Measurements from ENCODE around the gene LENEP. TPM values are rescaled to one million over a fixed set of nuclear protein-coding genes. Genes with fewer than 3 reads are reported as not detected.
A peak's percentile ranks its signal among the peaks of the same experiment; 100 is the strongest.

The LENEP gene
- total and polyA plus RNA-seq, 2 donors, result 0.09 to 0.16 TPM

DNA sequence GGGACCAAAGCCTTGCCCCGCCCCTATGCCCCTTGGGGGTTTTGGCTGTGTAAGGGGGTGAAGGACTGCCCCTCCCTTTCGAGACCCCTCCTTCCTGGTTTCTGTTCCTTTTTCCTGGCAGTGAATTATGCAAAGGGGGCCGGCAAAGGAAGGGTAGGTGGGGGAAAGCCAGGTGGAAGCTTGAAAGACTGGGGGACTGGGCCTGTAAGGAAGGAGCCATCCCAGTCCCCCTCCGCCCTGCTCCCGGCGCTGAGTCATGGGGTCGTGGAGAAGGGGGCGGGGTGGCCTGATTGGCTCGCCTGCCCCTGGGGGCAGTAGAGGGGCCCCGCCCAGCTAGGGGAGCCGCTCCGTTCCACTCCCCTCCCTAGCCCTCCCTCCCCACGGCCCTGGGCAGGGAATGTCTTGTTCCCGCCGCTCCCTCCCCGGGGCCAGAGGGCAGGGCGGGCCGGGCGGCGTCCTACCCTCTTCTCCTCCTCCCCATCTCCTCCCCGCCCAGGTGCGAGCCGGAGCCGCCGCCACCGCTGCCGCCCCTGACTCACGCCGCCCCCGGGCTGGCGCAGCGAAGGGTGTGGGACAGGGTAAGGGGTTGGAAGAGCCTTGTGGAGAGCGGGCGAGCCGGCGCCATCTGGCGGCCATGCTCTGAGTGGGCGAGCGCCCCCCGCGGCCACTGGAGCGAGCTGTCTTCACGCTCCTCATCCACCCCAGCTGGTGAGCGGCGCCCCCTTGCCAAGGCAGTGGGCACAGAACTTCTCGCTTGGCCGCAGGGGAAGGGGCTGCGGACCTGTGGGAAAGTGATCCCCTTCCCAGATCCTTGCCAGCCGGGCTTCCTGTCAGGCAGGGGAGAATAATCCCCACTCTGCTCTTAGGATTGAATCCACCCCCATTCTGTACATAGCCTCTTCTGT, 23.9 kb downstream of the LENEP start:
- H3K36me3 ChIP-seq (ENCODE audit: control insufficient read depth in 2 of 2, insufficient read depth in 2 of 2, low read length in 1 of 2), result peaks cover 6 to 12% of the 10 kb centered on the region in 2 donors
- peaks cover 6 to 10% of the 10 kb centered on the region in 2 donors for H3K9me3 ChIP-seq (ENCODE audit: control insufficient read depth in 2 of 2, insufficient read depth in 1 of 2, low read length in 1 of 2)
- peak overlapping the region in 1 of 2 donors; percentile 27 for H3K4me3 ChIP-seq (ENCODE audit: low read length in 2 of 2)
- peaks cover 11 to 79% of the 10 kb centered on the region in 2 donors for H3K27me3 ChIP-seq (ENCODE audit: control insufficient read depth in 2 of 2, insufficient read depth in 1 of 2, low read length in 1 of 2)
- peaks cover 46 to 74% of the 10 kb centered on the region in 2 donors for H3K4me1 ChIP-seq (ENCODE audit: control insufficient read depth in 2 of 2, insufficient read depth in 2 of 2, low read length in 2 of 2)
- peak in 4 of 9 donors; percentile 61 to 89 (median 82) for DNase-seq (ENCODE audit: low read depth in 6 of 9, low spot score in 9 of 9)
- 6% methylated on average over 49 of the region's 49 CpGs for WGBS
- peak overlapping the region in 1 of 2 donors; percentile 80 for H3K27ac ChIP-seq (ENCODE audit: low read depth in 1 of 2, low read length in 1 of 2)

DNA sequence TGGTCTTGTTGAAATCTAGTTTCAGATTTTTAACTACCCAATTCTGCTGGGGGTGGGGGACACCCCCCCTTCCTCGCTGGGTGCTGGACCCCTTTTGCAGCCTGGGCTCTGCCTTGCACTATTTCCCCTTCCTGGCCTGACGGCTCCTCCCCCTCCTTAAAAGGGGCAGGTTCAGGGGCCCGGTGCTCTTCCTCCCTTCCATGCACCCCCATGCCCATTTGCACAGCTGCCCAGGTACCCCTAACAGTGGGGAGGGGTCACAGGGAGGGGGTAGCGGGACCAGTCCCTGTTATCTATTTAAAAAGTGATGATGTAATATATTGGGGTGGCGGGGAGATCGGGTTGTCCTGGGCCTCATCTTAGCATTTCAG, 24.5 kb downstream of the LENEP start:
- no peak for DNase-seq (ENCODE audit: low read depth in 6 of 9, low spot score in 9 of 9)
- H3K4me1 ChIP-seq (ENCODE audit: control insufficient read depth in 2 of 2, insufficient read depth in 2 of 2, low read length in 2 of 2), result peaks cover 42 to 68% of the 10 kb centered on the region in 2 donors
- H3K4me3 ChIP-seq (ENCODE audit: low read length in 2 of 2), result no peak overlapping the region
- 44% methylated on average over 6 of the region's 6 CpGs for WGBS
- peaks cover 6 to 12% of the 10 kb centered on the region in 2 donors for H3K36me3 ChIP-seq (ENCODE audit: control insufficient read depth in 2 of 2, insufficient read depth in 2 of 2, low read length in 1 of 2)
- H3K27me3 ChIP-seq (ENCODE audit: control insufficient read depth in 2 of 2, insufficient read depth in 1 of 2, low read length in 1 of 2), result peaks cover 12 to 79% of the 10 kb centered on the region in 2 donors
- peaks cover 6 to 10% of the 10 kb centered on the region in 2 donors for H3K9me3 ChIP-seq (ENCODE audit: control insufficient read depth in 2 of 2, insufficient read depth in 1 of 2, low read length in 1 of 2)
- no peak overlapping the region for H3K27ac ChIP-seq (ENCODE audit: low read depth in 1 of 2, low read length in 1 of 2)

DNA sequence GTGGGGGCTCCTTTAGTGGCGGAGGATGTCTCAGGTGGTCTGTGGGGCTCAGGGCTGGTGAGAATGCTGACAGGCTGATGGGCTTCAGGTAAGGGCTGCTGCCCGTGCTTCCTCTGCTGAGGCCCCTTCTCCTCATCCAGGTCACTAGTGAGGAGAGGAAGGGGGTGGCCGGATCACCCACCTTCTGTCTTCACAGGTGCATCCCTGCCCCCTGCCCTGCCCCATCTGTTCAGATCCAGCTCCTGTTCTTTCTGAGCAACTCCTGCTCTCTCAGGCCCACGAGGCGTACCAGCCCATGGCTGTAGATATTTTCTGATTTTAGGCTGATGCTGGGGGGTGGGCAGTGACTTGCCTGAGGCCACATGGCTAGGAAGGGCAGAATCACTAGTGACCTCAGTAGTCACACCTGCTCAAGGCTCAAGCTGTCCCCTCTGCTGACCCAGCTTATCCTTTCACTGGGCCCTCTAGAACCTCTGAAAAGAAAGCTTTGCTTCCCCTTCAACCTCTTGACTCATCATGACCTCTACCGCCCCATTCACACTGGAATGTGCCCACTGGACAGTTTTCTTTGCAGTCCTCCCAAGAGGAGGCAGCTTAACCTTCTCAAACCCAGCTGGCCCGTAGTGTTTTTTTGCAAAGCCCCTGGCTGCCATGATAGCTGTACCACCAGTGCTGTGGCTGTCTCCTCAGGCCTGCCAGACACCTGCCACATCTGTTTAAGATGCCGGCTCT, 25.4 kb downstream of the LENEP start:
- no peak overlapping the region for H3K27ac ChIP-seq (ENCODE audit: low read depth in 1 of 2, low read length in 1 of 2)
- H3K4me3 ChIP-seq (ENCODE audit: low read length in 2 of 2), result no peak overlapping the region
- peaks cover 6 to 10% of the 10 kb centered on the region in 2 donors for H3K9me3 ChIP-seq (ENCODE audit: control insufficient read depth in 2 of 2, insufficient read depth in 1 of 2, low read length in 1 of 2)

GRCh38 chr1:155019377-155020245, 26.2 kb downstream of the LENEP start:
- Histone ChIP-seq H3K27me3 (ENCODE audit: control insufficient read depth in 2 of 2, insufficient read depth in 1 of 2, low read length in 1 of 2) (peaks cover 12 to 83% of the 10 kb centered on the region in 2 donors), H3K9me3 (ENCODE audit: control insufficient read depth in 2 of 2, insufficient read depth in 1 of 2, low read length in 1 of 2) (peaks cover 5 to 10% of the 10 kb centered on the region in 2 donors), H3K27ac (ENCODE audit: low read depth in 1 of 2, low read length in 1 of 2) (peak overlapping the region in 1 of 2 donors; percentile 55), H3K36me3 (ENCODE audit: control insufficient read depth in 2 of 2, insufficient read depth in 2 of 2, low read length in 1 of 2) (peaks cover 6 to 7% of the 10 kb centered on the region in 2 donors), H3K4me1 (ENCODE audit: control insufficient read depth in 2 of 2, insufficient read depth in 2 of 2, low read length in 2 of 2) (peaks cover 35 to 52% of the 10 kb centered on the region in 2 donors), H3K4me3 (ENCODE audit: low read length in 2 of 2) (no peak overlapping the region)
- 80% methylated on average over 11 of the region's 11 CpGs for WGBS
- no peak for DNase-seq (ENCODE audit: low read depth in 6 of 9, low spot score in 9 of 9)

More for the DNA sequence above, 25.4 kb downstream of the LENEP start:
- peaks cover 12 to 83% of the 10 kb centered on the region in 2 donors for H3K27me3 ChIP-seq (ENCODE audit: control insufficient read depth in 2 of 2, insufficient read depth in 1 of 2, low read length in 1 of 2)
- no peak for DNase-seq (ENCODE audit: low read depth in 6 of 9, low spot score in 9 of 9)
- H3K36me3 ChIP-seq (ENCODE audit: control insufficient read depth in 2 of 2, insufficient read depth in 2 of 2, low read length in 1 of 2), result peaks cover 6 to 12% of the 10 kb centered on the region in 2 donors
- 95% methylated on average over 8 of the region's 8 CpGs for WGBS
- peaks cover 37 to 60% of the 10 kb centered on the region in 2 donors for H3K4me1 ChIP-seq (ENCODE audit: control insufficient read depth in 2 of 2, insufficient read depth in 2 of 2, low read length in 2 of 2)

GRCh38 chr1:155022136-155022926, 28.9 kb downstream of the LENEP start:
- H3K36me3 ChIP-seq (ENCODE audit: control insufficient read depth in 2 of 2, insufficient read depth in 2 of 2, low read length in 1 of 2), result no peaks in the 10 kb centered on the region
- no peak for DNase-seq (ENCODE audit: low read depth in 6 of 9, low spot score in 9 of 9)
- H3K9me3 ChIP-seq (ENCODE audit: control insufficient read depth in 2 of 2, insufficient read depth in 1 of 2, low read length in 1 of 2), result peaks cover 3 to 7% of the 10 kb centered on the region in 2 donors
- no peak overlapping the region for H3K27ac ChIP-seq (ENCODE audit: low read depth in 1 of 2, low read length in 1 of 2)
- H3K27me3 ChIP-seq (ENCODE audit: control insufficient read depth in 2 of 2, insufficient read depth in 1 of 2, low read length in 1 of 2), result peaks cover 8 to 65% of the 10 kb centered on the region in 2 donors
- 86% methylated on average over 8 of the region's 8 CpGs for WGBS
- H3K4me3 ChIP-seq (ENCODE audit: low read length in 2 of 2), result no peak overlapping the region
- H3K4me1 ChIP-seq (ENCODE audit: control insufficient read depth in 2 of 2, insufficient read depth in 2 of 2, low read length in 2 of 2), result peaks cover 14 to 25% of the 10 kb centered on the region in 2 donors

GRCh38 chr1:155022927-155023236, 29.5 kb downstream of the LENEP start:
- H3K27ac ChIP-seq (ENCODE audit: low read depth in 1 of 2, low read length in 1 of 2), result no peak overlapping the region
- no peak for DNase-seq (ENCODE audit: low read depth in 6 of 9, low spot score in 9 of 9)
- no peaks in the 10 kb centered on the region for H3K36me3 ChIP-seq (ENCODE audit: control insufficient read depth in 2 of 2, insufficient read depth in 2 of 2, low read length in 1 of 2)
- WGBS, result 67% methylated on average over 4 of the region's 4 CpGs
- H3K4me1 ChIP-seq (ENCODE audit: control insufficient read depth in 2 of 2, insufficient read depth in 2 of 2, low read length in 2 of 2), result peaks cover 9 to 19% of the 10 kb centered on the region in 2 donors
- H3K27me3 ChIP-seq (ENCODE audit: control insufficient read depth in 2 of 2, insufficient read depth in 1 of 2, low read length in 1 of 2), result peaks cover 8 to 60% of the 10 kb centered on the region in 2 donors
- peaks cover 0 to 1% of the 10 kb centered on the region in 2 donors for H3K9me3 ChIP-seq (ENCODE audit: control insufficient read depth in 2 of 2, insufficient read depth in 1 of 2, low read length in 1 of 2)
- H3K4me3 ChIP-seq (ENCODE audit: low read length in 2 of 2), result no peak overlapping the region

- WGBS, result 98% methylated on average over 5 of the region's 5 CpGs
- Histone ChIP-seq H3K27me3 (ENCODE audit: control insufficient read depth in 2 of 2, insufficient read depth in 1 of 2, low read length in 1 of 2) (peaks cover 8 to 53% of the 10 kb centered on the region in 2 donors), H3K4me1 (ENCODE audit: control insufficient read depth in 2 of 2, insufficient read depth in 2 of 2, low read length in 2 of 2) (peaks cover 7 to 14% of the 10 kb centered on the region in 2 donors), H3K36me3 (ENCODE audit: control insufficient read depth in 2 of 2, insufficient read depth in 2 of 2, low read length in 1 of 2) (no peaks in the 10 kb centered on the region), H3K4me3 (ENCODE audit: low read length in 2 of 2) (no peak overlapping the region), H3K9me3 (ENCODE audit: control insufficient read depth in 2 of 2, insufficient read depth in 1 of 2, low read length in 1 of 2) (no peaks in the 10 kb centered on the region), H3K27ac (ENCODE audit: low read depth in 1 of 2, low read length in 1 of 2) (no peak overlapping the region)
- DNase-seq (ENCODE audit: low read depth in 6 of 9, low spot score in 9 of 9), result no peak
Measured at GRCh38 chr1:155023627-155024026, 30.2 kb downstream of the LENEP start.

DNA sequence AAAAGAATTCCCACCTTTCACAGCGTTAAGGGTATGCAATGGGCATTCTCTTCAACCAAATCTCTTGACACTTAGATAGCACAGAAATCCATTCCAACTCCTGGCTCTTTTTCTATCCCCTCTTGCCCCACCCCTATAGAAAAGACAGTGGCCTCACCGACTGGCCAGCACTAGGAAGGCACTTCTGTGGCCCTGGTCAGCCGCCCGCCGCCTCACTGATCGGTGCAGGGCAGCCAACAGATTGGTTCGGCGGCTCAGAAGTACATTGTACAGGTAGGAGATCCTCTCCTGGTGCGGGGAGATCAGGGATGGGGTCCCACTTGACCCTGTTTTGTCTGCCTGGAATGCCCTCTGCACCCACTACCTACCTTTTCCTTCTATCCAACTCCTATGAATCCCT, 30.9 kb downstream of the LENEP start:
- peaks cover 8 to 51% of the 10 kb centered on the region in 2 donors for H3K27me3 ChIP-seq (ENCODE audit: control insufficient read depth in 2 of 2, insufficient read depth in 1 of 2, low read length in 1 of 2)
- no peak overlapping the region for H3K4me3 ChIP-seq (ENCODE audit: low read length in 2 of 2)
- peaks cover 7% of the 10 kb centered on the region in 2 donors for H3K4me1 ChIP-seq (ENCODE audit: control insufficient read depth in 2 of 2, insufficient read depth in 2 of 2, low read length in 2 of 2)
- no peaks in the 10 kb centered on the region for H3K36me3 ChIP-seq (ENCODE audit: control insufficient read depth in 2 of 2, insufficient read depth in 2 of 2, low read length in 1 of 2)
- H3K27ac ChIP-seq (ENCODE audit: low read depth in 1 of 2, low read length in 1 of 2), result no peak overlapping the region
- no peaks in the 10 kb centered on the region for H3K9me3 ChIP-seq (ENCODE audit: control insufficient read depth in 2 of 2, insufficient read depth in 1 of 2, low read length in 1 of 2)
- WGBS, result 90% methylated on average over 9 of the region's 9 CpGs
- no peak for DNase-seq (ENCODE audit: low read depth in 6 of 9, low spot score in 9 of 9)

Measured in thymus (tissue), 11 donors.